ENCODE data around the gene NME2.

Gene NME2

GRCh38 chr17:51214920-51215319 lies 48.7 kb downstream of the NME2 start:
- DNase-seq, result no peak

DNA sequence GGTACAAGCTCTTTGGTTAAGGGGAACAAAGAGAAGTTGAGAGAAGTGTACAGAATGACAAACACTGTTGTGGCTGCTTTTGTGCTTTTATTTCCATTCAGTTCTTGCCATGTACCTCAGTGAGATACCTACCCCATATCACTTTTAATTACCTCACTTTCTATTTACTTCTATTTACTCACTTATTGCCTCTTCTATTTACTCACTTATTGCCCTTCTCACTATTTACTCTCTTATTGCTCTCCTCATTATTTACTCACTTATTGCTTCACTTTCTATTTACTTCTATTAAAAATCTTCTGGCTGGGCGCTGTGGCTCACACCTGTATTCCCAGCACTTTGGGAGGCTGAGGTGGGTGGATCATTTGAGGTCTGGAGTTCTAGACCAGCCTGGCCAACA lies 51.7 kb downstream of the NME2 start:
- DNase-seq, result no peak

DNA sequence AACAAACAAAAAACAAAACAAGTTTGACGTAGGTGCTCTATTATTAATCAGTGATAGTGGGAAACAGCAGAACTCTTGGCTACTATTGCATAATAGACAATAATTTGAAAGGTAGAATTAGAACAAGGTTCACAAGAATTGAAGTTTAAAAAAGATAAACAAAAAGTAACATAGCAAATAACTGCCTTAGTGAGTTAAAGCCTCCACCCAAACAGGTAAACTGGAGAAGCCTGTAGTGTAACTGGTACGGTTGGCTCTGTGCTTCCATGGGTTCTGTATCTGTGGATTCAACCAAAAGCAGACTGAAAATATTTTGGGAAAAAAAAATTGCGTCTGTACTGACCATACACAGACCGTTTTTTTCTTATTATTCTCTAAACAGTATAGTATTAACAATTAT lies 55.1 kb downstream of the NME2 start:
- no peak for DNase-seq
